GM06990 (cell line): ENCODE data around the gene PHYHIPL.

ENCODE experiments used
- DNase-seq: peaks from one replicate; pipeline ENCODE4 v3.0.0-alpha.2; 2011; ENCODE audit not compliant: insufficient read length; ENCODE audit errors: extremely low read depth
- H3K27me3 ChIP-seq: replicated peaks from 2 replicates; pipeline ENCODE4 v1.6.0; 2011; ENCODE audit warnings: low read length; ENCODE audit not compliant: control insufficient read depth, insufficient read depth
- H3K36me3 ChIP-seq: 2 replicates; pipeline ENCODE4 v1.5.1; 2011; ENCODE audit warnings: low read length; ENCODE audit not compliant: control insufficient read depth, insufficient read depth
- H3K4me3 ChIP-seq: replicated peaks from 2 replicates; pipeline ENCODE4 v1.5.1; 2011; ENCODE audit warnings: low read depth, mild to moderate bottlenecking, control low read depth, low read length
- TF ChIP-seq, protein P1 (sequence below): IDR thresholded peaks from 2 replicates; pipeline ENCODE4 v1.5.1; 2011; ENCODE audit warnings: low read length, control low read depth, mild to moderate bottlenecking, inconsistent platforms; ENCODE audit not compliant: insufficient read depth, poor library complexity, severe bottlenecking

Gene PHYHIPL

DNA sequence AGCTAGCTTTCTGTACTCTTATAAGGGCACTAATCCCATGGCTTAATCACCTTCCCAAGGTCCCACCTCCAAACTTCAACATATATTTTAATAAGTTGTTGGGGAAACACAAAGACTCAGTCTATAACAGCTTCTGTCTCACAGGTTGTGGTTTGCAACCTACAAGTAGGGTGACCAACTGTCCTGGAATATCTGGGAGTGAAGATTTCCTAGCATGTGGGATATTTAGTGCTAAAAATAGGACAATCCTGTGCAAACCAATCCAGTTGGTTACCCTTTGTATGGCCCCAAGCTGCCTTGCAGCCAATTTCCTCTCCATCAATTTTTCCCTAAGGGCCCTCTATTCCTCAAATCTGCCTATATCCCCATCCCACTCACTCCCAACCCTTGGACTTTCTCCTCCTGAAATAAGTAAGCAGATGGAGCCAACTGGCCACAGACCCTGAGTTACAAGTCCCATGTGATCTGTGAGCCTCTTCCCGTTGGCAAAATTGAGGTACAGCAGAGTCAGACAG lies 103.6 kb downstream of the PHYHIPL start:
- TF ChIP-seq, protein P1, sequence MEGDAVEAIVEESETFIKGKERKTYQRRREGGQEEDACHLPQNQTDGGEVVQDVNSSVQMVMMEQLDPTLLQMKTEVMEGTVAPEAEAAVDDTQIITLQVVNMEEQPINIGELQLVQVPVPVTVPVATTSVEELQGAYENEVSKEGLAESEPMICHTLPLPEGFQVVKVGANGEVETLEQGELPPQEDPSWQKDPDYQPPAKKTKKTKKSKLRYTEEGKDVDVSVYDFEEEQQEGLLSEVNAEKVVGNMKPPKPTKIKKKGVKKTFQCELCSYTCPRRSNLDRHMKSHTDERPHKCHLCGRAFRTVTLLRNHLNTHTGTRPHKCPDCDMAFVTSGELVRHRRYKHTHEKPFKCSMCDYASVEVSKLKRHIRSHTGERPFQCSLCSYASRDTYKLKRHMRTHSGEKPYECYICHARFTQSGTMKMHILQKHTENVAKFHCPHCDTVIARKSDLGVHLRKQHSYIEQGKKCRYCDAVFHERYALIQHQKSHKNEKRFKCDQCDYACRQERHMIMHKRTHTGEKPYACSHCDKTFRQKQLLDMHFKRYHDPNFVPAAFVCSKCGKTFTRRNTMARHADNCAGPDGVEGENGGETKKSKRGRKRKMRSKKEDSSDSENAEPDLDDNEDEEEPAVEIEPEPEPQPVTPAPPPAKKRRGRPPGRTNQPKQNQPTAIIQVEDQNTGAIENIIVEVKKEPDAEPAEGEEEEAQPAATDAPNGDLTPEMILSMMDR = no peak
- no peaks in the 10 kb centered on the region for H3K27me3 ChIP-seq
- no peak overlapping the region for H3K4me3 ChIP-seq
- H3K36me3 ChIP-seq = no peaks in the 10 kb centered on the region
- no peak for DNase-seq

DNA sequence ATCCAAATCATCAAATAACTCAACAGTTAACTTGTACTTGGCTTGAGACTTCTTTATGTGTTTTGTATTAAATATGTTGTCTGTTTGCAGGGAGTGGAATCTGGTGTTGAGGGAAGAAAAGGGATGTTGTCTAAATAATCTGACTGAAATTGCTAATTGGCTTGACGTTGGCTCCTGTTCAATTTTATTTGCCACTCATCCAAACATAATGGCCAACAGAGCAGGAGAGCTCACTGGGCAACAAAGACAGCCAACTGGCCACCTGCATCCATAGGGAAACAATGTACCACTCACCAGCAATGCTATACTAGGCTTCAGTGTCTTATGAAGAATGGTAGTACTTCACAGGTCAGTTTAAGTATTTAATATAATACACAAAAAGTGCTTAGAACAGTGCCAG lies 105.4 kb downstream of the PHYHIPL start:
- Histone ChIP-seq H3K36me3 (no peaks in the 10 kb centered on the region), H3K4me3 (no peak overlapping the region), H3K27me3 (no peaks in the 10 kb centered on the region)
- no peak for DNase-seq
- TF ChIP-seq, protein P1 = no peak

- Histone ChIP-seq H3K27me3 (no peaks in the 10 kb centered on the region), H3K4me3 (no peak overlapping the region), H3K36me3 (no peaks in the 10 kb centered on the region)
- TF ChIP-seq, protein P1 = no peak
- no peak for DNase-seq
Observed at GRCh38 chr10:59283456-59284091, 107.1 kb downstream of the PHYHIPL start.

DNA sequence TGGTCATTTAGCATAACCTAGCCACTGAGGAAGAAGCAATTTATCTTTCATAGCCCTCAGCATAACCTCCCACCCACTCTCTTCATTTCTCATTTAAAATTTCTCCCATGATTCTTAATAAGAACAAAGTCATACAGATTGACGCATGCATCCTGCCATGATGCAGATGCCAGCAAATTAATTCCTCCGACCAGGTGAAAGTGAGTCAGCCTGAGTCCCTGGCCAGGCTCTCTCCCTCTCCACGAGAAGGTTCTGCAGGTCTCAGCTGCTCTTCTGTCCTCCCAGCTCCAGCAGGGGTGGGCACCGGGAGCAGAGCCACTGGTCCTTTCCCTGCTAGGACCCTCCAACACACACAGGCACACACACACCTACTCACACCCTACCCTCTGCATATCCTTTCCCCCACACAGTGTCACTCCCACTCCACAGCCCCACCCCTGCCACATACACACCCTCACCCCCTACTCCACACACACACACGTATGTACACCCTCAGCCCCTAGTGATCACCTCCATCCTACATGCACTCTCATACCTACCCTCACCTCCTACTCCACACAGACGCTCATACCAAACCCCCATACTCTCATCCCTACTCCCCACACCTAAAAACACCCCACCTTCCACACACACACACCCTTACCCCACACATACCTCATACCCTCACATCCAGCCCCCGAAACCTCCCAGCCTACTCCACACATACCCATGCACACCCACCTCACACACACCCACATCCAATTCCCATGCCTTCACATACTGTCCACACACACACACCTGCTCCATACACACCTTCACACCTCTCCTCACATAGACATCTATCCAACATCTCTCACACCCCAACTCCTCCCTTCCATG lies 107.9 kb downstream of the PHYHIPL start:
- H3K36me3 ChIP-seq = no peaks in the 10 kb centered on the region
- TF ChIP-seq, protein P1 = no peak
- H3K4me3 ChIP-seq = no peak overlapping the region
- no peaks in the 10 kb centered on the region for H3K27me3 ChIP-seq
- no peak for DNase-seq

DNA sequence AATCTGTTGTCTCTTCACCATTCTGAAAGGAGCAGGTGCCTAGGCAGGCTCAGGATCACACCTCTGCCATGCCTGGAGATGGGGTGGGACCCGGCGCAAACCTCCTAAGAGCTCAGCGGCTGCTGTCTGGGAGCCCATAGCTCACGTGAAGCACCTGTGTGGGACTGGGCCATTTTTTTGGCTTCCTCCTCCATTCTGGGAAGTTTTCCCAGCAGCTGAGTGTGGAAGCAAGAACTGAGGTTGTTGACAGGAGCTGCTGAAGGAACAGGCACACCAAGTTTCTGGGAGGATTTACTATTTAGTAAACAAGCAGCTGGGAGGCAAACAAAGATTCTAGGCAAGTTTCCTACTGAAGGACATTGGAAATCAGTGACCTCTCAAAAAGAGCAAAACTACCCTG lies 108.6 kb downstream of the PHYHIPL start:
- no peaks in the 10 kb centered on the region for H3K27me3 ChIP-seq
- H3K36me3 ChIP-seq = no peaks in the 10 kb centered on the region
- TF ChIP-seq, protein P1 = no peak

More for the DNA sequence above, 108.6 kb downstream of the PHYHIPL start:
- no peak for DNase-seq
- H3K4me3 ChIP-seq = no peak overlapping the region
